Type B pancreatic cell (in vitro differentiated cells): ENCODE data around the gene COPS9. TPM values are rescaled to one million over a fixed set of nuclear protein-coding genes. Genes with fewer than 3 reads are reported as not detected.

Experiments
- DNase-seq: peaks from one replicate; pipeline ENCODE4 v3.0.0; 2021; ENCODE audit warnings: mixed read lengths; ENCODE audit not compliant: unreplicated experiment; ENCODE audit errors: extremely low spot score
- H3K27ac Mint-ChIP-seq: 2 replicates; pipeline ENCODE4 v1.8.0; 2021; ENCODE audit warnings: mild to moderate bottlenecking, mixed read lengths
- H3K27me3 Mint-ChIP-seq: 2 replicates; pipeline ENCODE4 v1.8.0; 2021; ENCODE audit warnings: mixed read lengths
- H3K36me3 Mint-ChIP-seq: 2 replicates; pipeline ENCODE4 v1.8.0; 2021; ENCODE audit warnings: mixed read lengths
- H3K4me1 Mint-ChIP-seq: one replicate; pipeline ENCODE4 v1.8.0; 2021; ENCODE audit warnings: mixed read lengths; ENCODE audit not compliant: unreplicated experiment
- H3K4me3 Mint-ChIP-seq: 2 replicates; pipeline ENCODE4 v1.8.0; 2021; ENCODE audit warnings: mild to moderate bottlenecking, mixed read lengths
- H3K9me3 Mint-ChIP-seq: 2 replicates; pipeline ENCODE4 v1.8.0; 2021; ENCODE audit warnings: mixed read lengths
- CTCF ChIP-seq: fragments of 200-600 bp; sonication (generic); conservative IDR thresholded peaks from 2 replicates; pipeline ENCODE4 v1.5.0; 2021; ENCODE audit warnings: antibody characterized with exemption, mild to moderate bottlenecking
- total RNA-seq: library from RNA; stranded (reverse); gene quantifications from 2 replicates; pipeline ENCODE4 v1.2.1, GENCODE V29; 2021; ENCODE audit warnings: low replicate concordance

The COPS9 gene
- total RNA-seq, 1 donor from 2014 or later, result 131 TPM

- H3K27ac Mint-ChIP-seq, result no peak overlapping the region
- no peaks in the 10 kb centered on the region for H3K36me3 Mint-ChIP-seq
- no peak for DNase-seq
- H3K9me3 Mint-ChIP-seq, result no peaks in the 10 kb centered on the region
- peaks cover 51% of the 10 kb centered on the region for H3K27me3 Mint-ChIP-seq
- H3K4me1 Mint-ChIP-seq, result no peaks in the 10 kb centered on the region
- H3K4me3 Mint-ChIP-seq, result no peak overlapping the region
- TF ChIP-seq CTCF, result no peak
Measured at GRCh38 chr2:240111253-240111652, 24.9 kb downstream of the COPS9 start.

- no peak overlapping the region for H3K27ac Mint-ChIP-seq
- no peaks in the 10 kb centered on the region for H3K36me3 Mint-ChIP-seq
- peaks cover 43% of the 10 kb centered on the region for H3K27me3 Mint-ChIP-seq
- DNase-seq, result no peak
- no peak overlapping the region for H3K4me3 Mint-ChIP-seq
- TF ChIP-seq CTCF, result no peak
- H3K4me1 Mint-ChIP-seq, result no peaks in the 10 kb centered on the region
- H3K9me3 Mint-ChIP-seq, result no peaks in the 10 kb centered on the region
Measured at GRCh38 chr2:240109386-240109785, 26.7 kb downstream of the COPS9 start.

GRCh38 chr2:240107477-240107796, 28.7 kb downstream of the COPS9 start:
- TF ChIP-seq CTCF, result no peak
- peaks cover 37% of the 10 kb centered on the region for H3K27me3 Mint-ChIP-seq
- H3K36me3 Mint-ChIP-seq, result no peaks in the 10 kb centered on the region
- no peak overlapping the region for H3K27ac Mint-ChIP-seq
- no peaks in the 10 kb centered on the region for H3K4me1 Mint-ChIP-seq
- DNase-seq, result no peak
- no peaks in the 10 kb centered on the region for H3K9me3 Mint-ChIP-seq
- no peak overlapping the region for H3K4me3 Mint-ChIP-seq

- no peaks in the 10 kb centered on the region for H3K4me1 Mint-ChIP-seq
- H3K4me3 Mint-ChIP-seq, result no peak overlapping the region
- H3K9me3 Mint-ChIP-seq, result no peaks in the 10 kb centered on the region
- peaks cover 34% of the 10 kb centered on the region for H3K27me3 Mint-ChIP-seq
- TF ChIP-seq CTCF, result no peak
- H3K36me3 Mint-ChIP-seq, result no peaks in the 10 kb centered on the region
- H3K27ac Mint-ChIP-seq, result no peak overlapping the region
- no peak for DNase-seq
Measured at GRCh38 chr2:240106765-240107476, 29.2 kb downstream of the COPS9 start.

- no peak for DNase-seq
- peaks cover 34% of the 10 kb centered on the region for H3K27me3 Mint-ChIP-seq
- H3K4me1 Mint-ChIP-seq, result no peaks in the 10 kb centered on the region
- no peaks in the 10 kb centered on the region for H3K36me3 Mint-ChIP-seq
- no peak overlapping the region for H3K27ac Mint-ChIP-seq
- no peak overlapping the region for H3K4me3 Mint-ChIP-seq
- no peaks in the 10 kb centered on the region for H3K9me3 Mint-ChIP-seq
- no peak for TF ChIP-seq CTCF
Measured at GRCh38 chr2:240105982-240106381, 30.1 kb downstream of the COPS9 start.

GRCh38 chr2:240103136-240103535, 33.0 kb downstream of the COPS9 start:
- no peak for DNase-seq
- peaks cover 48% of the 10 kb centered on the region for H3K27me3 Mint-ChIP-seq

More at GRCh38 chr2:240103136-240103535, 33.0 kb downstream of the COPS9 start:
- Mint-ChIP-seq H3K9me3 (peaks cover 7% of the 10 kb centered on the region), H3K27ac (no peak overlapping the region), H3K36me3 (no peaks in the 10 kb centered on the region), H3K4me3 (no peak overlapping the region), H3K4me1 (no peaks in the 10 kb centered on the region)
- TF ChIP-seq CTCF, result no peak
